H1 (cell line): ENCODE data around the gene GPR176. TPM values are rescaled to one million over a fixed set of nuclear protein-coding genes. Genes with fewer than 3 reads are reported as not detected.

Experiments
- ASH2L ChIP-seq: fragments of 200-600, 300-600 bp; sonication (generic); IDR thresholded peaks from one replicate; pipeline ENCODE4 v1.7.1; 2017; ENCODE audit warnings: low read length
- BCL11A ChIP-seq, 2 experiments: IDR thresholded peaks; one replicate each; pipeline ENCODE4 v1.6.1; 2011; ENCODE audit warnings: low read depth in 2 of 2, low read length in 2 of 2, mild to moderate bottlenecking in 2 of 2
- CBX8 ChIP-seq: fragments of 300-800, 300-1000 bp; sonication (generic); IDR thresholded peaks from 2 replicates; pipeline ENCODE4 v1.7.1; 2016; ENCODE audit warnings: low read depth, low read length, borderline replicate concordance
- GTF2F1 ChIP-seq: IDR thresholded peaks from 2 replicates; pipeline ENCODE4 v1.6.1; 2012; ENCODE audit warnings: low read depth, low read length, improper control_type of control experiment, borderline replicate concordance
- RAD21 ChIP-seq, 2 experiments: IDR thresholded peaks in 1 of 2; conservative IDR thresholded peaks in 1 of 2; 2 replicates each; pipeline ENCODE4 v1.6.1; 2011; ENCODE audit warnings: low read depth in 2 of 2, low read length in 2 of 2, improper control_type of control experiment in 1 of 2, inconsistent platforms in 1 of 2, mild to moderate bottlenecking in 1 of 2, moderate library complexity in 1 of 2
- RNF2 ChIP-seq: fragments of 200-900, 300-1000 bp; sonication (generic); IDR thresholded peaks from 2 replicates; pipeline ENCODE4 v1.7.1; 2016; ENCODE audit warnings: borderline replicate concordance, low read depth, mild to moderate bottlenecking, antibody characterized with exemption, low read length; ENCODE audit not compliant: poor library complexity, severe bottlenecking; ENCODE audit errors: missing control alignments
- TEAD4 ChIP-seq: IDR thresholded peaks from 2 replicates; pipeline ENCODE4 v1.6.1; 2012; ENCODE audit warnings: low read depth, low read length, inconsistent platforms, mixed read lengths
- polyA plus RNA-seq, 7 experiments: library from polyadenylated mRNA; depleted of rRNA in 3 of 7; stranded (reverse) in 5 of 7; unstranded in 2 of 7; fragments of >200 nt in 5 of 7; fragments of 200-250 nt in 2 of 7; gene quantifications; 1 replicate in 5 of 7; 2 replicates in 1 of 7; 4 replicates in 1 of 7; pipeline versions ENCODE4 v1.2.1 to v1.2.3, GENCODE V29; 2011 to 2013; ENCODE audit warnings: missing spikeins in 2 of 7, mixed read lengths in 2 of 7
- total RNA-seq: library from RNA; stranded (reverse); fragmentation: NEBNext Ultra II Directional; extraction: Animal tissue kit (Norgen Biotek cat#: 25700); gene quantifications from 2 replicates; pipeline ENCODE4 v1.2.1, GENCODE V29; 2021

GPR176 gene
- total and polyA plus RNA-seq, 2 of the 8 experiments (the other 6 are each of a cell fraction or from before 2014, with no cell fraction given): 190 to 281 TPM

GRCh38 chr15:39889601-39890000, 30.5 kb downstream of the GPR176 start (continued):
- TF ChIP-seq RNF2 (no peak), GTF2F1 (no peak), BCL11A (IDR thresholded peaks at IDR 0.05; ENCODE audit: low read depth in 2 of 2, low read length in 2 of 2) (no peak), TEAD4 (no peak), ASH2L (no peak), RAD21 (IDR thresholded peaks at IDR 0.05 in 1 of 2, conservative IDR thresholded peaks at IDR 0.05 in 1 of 2; ENCODE audit: low read depth in 2 of 2, low read length in 2 of 2) (no peak), CBX8 (no peak)
